H9 (cell line): Measurements from ENCODE around the gene ZBTB7A. TPM values are rescaled to one million over a fixed set of nuclear protein-coding genes. Genes with fewer than 3 reads are reported as not detected.

Source experiments
- DNase-seq: peaks from one replicate; pipeline ENCODE4 v3.0.0-alpha.2; 2017
- H2AFZ ChIP-seq: one replicate; pipeline ENCODE4 v1.6.1; 2013; ENCODE audit warnings: mild to moderate bottlenecking, low read length, control low read depth, moderate library complexity
- H2AK5ac ChIP-seq: 2 replicates; pipeline ENCODE4 v1.6.1; 2013; ENCODE audit warnings: low read length, control low read depth, mixed read lengths; ENCODE audit not compliant: insufficient read length
- H2BK120ac ChIP-seq: one replicate; pipeline ENCODE4 v1.6.1; 2013; ENCODE audit warnings: low read depth, mild to moderate bottlenecking, low read length, control low read depth, inconsistent platforms; ENCODE audit not compliant: poor library complexity, severe bottlenecking
- H2BK12ac ChIP-seq: 2 replicates; pipeline ENCODE4 v1.6.1; 2013; ENCODE audit warnings: low read length, control low read depth, mixed read lengths, low read depth; ENCODE audit not compliant: insufficient read length
- H2BK15ac ChIP-seq: 2 replicates; pipeline ENCODE4 v1.6.1; 2013; ENCODE audit warnings: low read depth, low read length, control low read depth
- H2BK20ac ChIP-seq: one replicate; pipeline ENCODE4 v1.6.1; 2013; ENCODE audit warnings: low read depth, mild to moderate bottlenecking, low read length, control low read depth, inconsistent platforms; ENCODE audit not compliant: poor library complexity, severe bottlenecking
- H2BK5ac ChIP-seq: 2 replicates; pipeline ENCODE4 v1.6.1; 2013; ENCODE audit warnings: low read length, control low read depth, mixed read lengths; ENCODE audit not compliant: insufficient read length
- H3K14ac ChIP-seq: 2 replicates; pipeline ENCODE4 v1.6.1; 2013; ENCODE audit warnings: low read length, control low read depth; ENCODE audit not compliant: insufficient read depth
- H3K18ac ChIP-seq: 2 replicates; pipeline ENCODE4 v1.6.1; 2013; ENCODE audit warnings: low read depth, mild to moderate bottlenecking, mixed read lengths, low read length, control low read depth; ENCODE audit not compliant: insufficient read length
- H3K23ac ChIP-seq: 2 replicates; pipeline ENCODE4 v1.6.1; 2013; ENCODE audit warnings: low read length, control low read depth, mixed read lengths, low read depth; ENCODE audit not compliant: insufficient read length
- H3K23me2 ChIP-seq: 2 replicates; pipeline ENCODE4 v1.6.1; 2013; ENCODE audit warnings: low read depth, mild to moderate bottlenecking, mixed read lengths, low read length, control low read depth; ENCODE audit not compliant: insufficient read length, poor library complexity, severe bottlenecking
- H3K27ac ChIP-seq: 2 replicates; pipeline ENCODE4 v1.5.1; 2013; ENCODE audit warnings: low read length, control low read depth, mixed read lengths, low read depth; ENCODE audit not compliant: insufficient read length
- H3K27me3 ChIP-seq: 2 replicates; pipeline ENCODE4 v1.6.1; 2013; ENCODE audit warnings: low read length, control low read depth, inconsistent platforms; ENCODE audit not compliant: insufficient read depth
- H3K4ac ChIP-seq: 2 replicates; pipeline ENCODE4 v1.6.1; 2013; ENCODE audit warnings: low read depth, mild to moderate bottlenecking, control low read depth, inconsistent platforms, low read length, moderate library complexity
- H3K4me1 ChIP-seq: 2 replicates; pipeline ENCODE4 v1.6.1; 2013; ENCODE audit warnings: low read length, control low read depth, inconsistent platforms; ENCODE audit not compliant: insufficient read depth
- H3K4me2 ChIP-seq: 2 replicates; pipeline ENCODE4 v1.6.1; 2013; ENCODE audit warnings: low read length, control low read depth, mixed read lengths; ENCODE audit not compliant: insufficient read length, insufficient read depth
- H3K56ac ChIP-seq: 2 replicates; pipeline ENCODE4 v1.6.1; 2013; ENCODE audit warnings: low read depth, mild to moderate bottlenecking, mixed read lengths, low read length, control low read depth; ENCODE audit not compliant: insufficient read length
- H3K79me1 ChIP-seq: 2 replicates; pipeline ENCODE4 v1.6.1; 2013; ENCODE audit warnings: low read depth, mild to moderate bottlenecking, moderate library complexity, low read length, control low read depth, inconsistent platforms; ENCODE audit not compliant: insufficient read depth, poor library complexity, severe bottlenecking
- H3K79me2 ChIP-seq: 2 replicates; pipeline ENCODE4 v1.6.1; 2013; ENCODE audit warnings: low read length, control low read depth, inconsistent platforms; ENCODE audit not compliant: insufficient read depth
- H3K9ac ChIP-seq: 2 replicates; pipeline ENCODE4 v1.6.1; 2013; ENCODE audit warnings: low read length, control low read depth, mixed read lengths; ENCODE audit not compliant: insufficient read length; ENCODE audit errors: extremely low read depth
- H3K9me3 ChIP-seq: one replicate; pipeline ENCODE4 v1.6.1; 2013; ENCODE audit warnings: low read depth, low read length, inconsistent platforms; ENCODE audit not compliant: control insufficient read depth
- H3T11ph ChIP-seq: one replicate; pipeline ENCODE4 v1.6.1; 2013; ENCODE audit warnings: mild to moderate bottlenecking, low read length, control low read depth, inconsistent platforms
- H4K20me1 ChIP-seq: one replicate; pipeline ENCODE4 v1.6.1; 2013; ENCODE audit not compliant: control insufficient read depth, insufficient read length, insufficient read depth
- H4K5ac ChIP-seq: 2 replicates; pipeline ENCODE4 v1.6.1; 2013; ENCODE audit warnings: low read depth, mild to moderate bottlenecking, mixed read lengths, low read length, control low read depth; ENCODE audit not compliant: insufficient read length
- H4K8ac ChIP-seq: replicated peaks from 2 replicates; pipeline ENCODE4 v1.6.1; 2013; ENCODE audit warnings: low read length, control low read depth, mixed read lengths, low read depth; ENCODE audit not compliant: insufficient read length
- H4K91ac ChIP-seq: 2 replicates; pipeline ENCODE4 v1.6.1; 2013; ENCODE audit warnings: low read depth, mild to moderate bottlenecking, moderate library complexity, mixed read lengths, low read length, control low read depth; ENCODE audit not compliant: insufficient read length
- H3K27ac Mint-ChIP-seq, 3 experiments: 2 replicates in 2 of 3; 3 replicates in 1 of 3; pipeline ENCODE4 v1.8.0; 2020 to 2021; ENCODE audit warnings: mixed read lengths in 3 of 3, mild to moderate bottlenecking in 1 of 3, moderate library complexity in 1 of 3
- H3K27me3 Mint-ChIP-seq: 2 replicates; pipeline ENCODE4 v1.8.0; 2021; ENCODE audit warnings: low read depth, mild to moderate bottlenecking, moderate library complexity, mixed read lengths
- H3K36me3 Mint-ChIP-seq, 3 experiments: 2 replicates in 2 of 3; 3 replicates in 1 of 3; pipeline ENCODE4 v1.8.0; 2020 to 2021; ENCODE audit warnings: low read depth in 3 of 3, mixed read lengths in 3 of 3; ENCODE audit not compliant: insufficient read depth in 1 of 3
- H3K4me1 Mint-ChIP-seq, 2 experiments: 2 replicates each; pipeline ENCODE4 v1.8.0; 2020; ENCODE audit warnings: mixed read lengths in 2 of 2
- H3K4me3 Mint-ChIP-seq, 2 experiments: 2 replicates in 1 of 2; 3 replicates in 1 of 2; pipeline ENCODE4 v1.8.0; 2020 to 2021; ENCODE audit warnings: mild to moderate bottlenecking in 2 of 2, mixed read lengths in 2 of 2, moderate library complexity in 1 of 2
- H3K9me3 Mint-ChIP-seq, 2 experiments: 2 replicates in 1 of 2; 3 replicates in 1 of 2; pipeline ENCODE4 v1.8.0; 2020; ENCODE audit warnings: mild to moderate bottlenecking in 2 of 2, mixed read lengths in 2 of 2, moderate library complexity in 1 of 2
- CTCF ChIP-seq: fragments of 200-600 bp; sonication (generic); conservative IDR thresholded peaks from 3 replicates; pipeline ENCODE4 v1.8.0; 2021; ENCODE audit warnings: antibody characterized with exemption, mild to moderate bottlenecking
- WGBS: extraction: QIAGEN DNeasy Blood & Tissue Kit; methylation state at CpG from one replicate; pipeline ENCODE4 v1.1.7; 2013; ENCODE audit warnings: missing lambda C conversion rate, low lambda C conversion rate, mixed read lengths; ENCODE audit not compliant: insufficient read length; ENCODE audit errors: extremely low coverage; 5-methylcytosine and 5-hydroxymethylcytosine counted together
- total RNA-seq: library from RNA; stranded (reverse); gene quantifications from 2 replicates; pipeline ENCODE4 v1.2.1, GENCODE V29; 2021

ZBTB7A gene
- total RNA-seq, 1 experiment from 2014 or later, result 24.9 TPM

DNA sequence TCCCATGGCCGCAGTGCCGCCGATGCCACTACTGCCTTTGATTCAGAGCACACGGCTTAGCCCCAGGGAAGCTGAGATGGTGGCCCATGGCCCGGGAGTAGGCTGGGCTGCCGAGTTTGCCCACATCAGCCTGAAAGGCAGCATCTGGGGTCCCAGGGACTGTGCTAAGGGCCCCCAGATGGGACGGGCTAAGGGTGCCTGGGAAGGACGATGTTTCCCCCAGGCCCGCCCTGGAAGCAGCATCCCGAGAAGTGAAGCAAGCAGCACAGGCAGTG lies 34.7 kb upstream of the ZBTB7A start:
- Histone ChIP-seq H3K4me1 (no peaks in the 10 kb centered on the region), H2BK20ac (no peak overlapping the region), H2BK5ac (no peak overlapping the region), H3K4ac (no peak overlapping the region), H3T11ph (no peak overlapping the region), H3K9ac (no peak overlapping the region), H3K27me3 (no peaks in the 10 kb centered on the region), H3K79me1 (no peaks in the 10 kb centered on the region), H3K14ac (no peak overlapping the region), H3K79me2 (no peaks in the 10 kb centered on the region), H3K18ac (no peak overlapping the region), H2BK120ac (no peak overlapping the region), H3K23me2 (no peaks in the 10 kb centered on the region), H2BK15ac (no peak overlapping the region), H3K23ac (no peak overlapping the region), H3K56ac (no peak overlapping the region), H3K4me2 (no peak overlapping the region), H2AFZ (no peak overlapping the region), H2AK5ac (no peak overlapping the region), H4K8ac (no peak overlapping the region), H4K5ac (no peak overlapping the region), H2BK12ac (no peak overlapping the region), H3K27ac (no peak overlapping the region), H3K9me3 (no peaks in the 10 kb centered on the region), H4K20me1 (peaks cover 3% of the 10 kb centered on the region), H4K91ac (no peak overlapping the region)
- H3K9me3 Mint-ChIP-seq, result no peaks in the 10 kb centered on the region
- H3K4me3 Mint-ChIP-seq, result no peak overlapping the region
- DNase-seq, result no peak
- peaks cover 31 to 72% (median 61%) of the 10 kb centered on the region in 3 experiments for H3K36me3 Mint-ChIP-seq
- no peak overlapping the region for H3K27ac Mint-ChIP-seq
- no peak for TF ChIP-seq CTCF
- H3K4me1 Mint-ChIP-seq, result no peaks in the 10 kb centered on the region
- H3K27me3 Mint-ChIP-seq, result no peaks in the 10 kb centered on the region
- WGBS, result no CpG with 5 or more reads among the region's 10 CpGs
